HG03432 (cell line): ENCODE results near the gene GJB4.
"Not testable (repeated sequence)": the region's sequence is repeated elsewhere in the genome, so short reads cannot be mapped to it uniquely, and the experiment has no call there.

Source experiments
- ATAC-seq: cut with Tn5 transposase; IDR thresholded peaks from one replicate; pipeline ENCODE4 v1.9.1; 2021; ENCODE audit warnings: mild to moderate bottlenecking, moderate library complexity; ENCODE audit not compliant: unreplicated experiment

The GJB4 gene

GRCh38 chr1:34746785-34747637 is 12.5 kb upstream of the GJB4 start:
- ATAC-seq: no peak

DNA sequence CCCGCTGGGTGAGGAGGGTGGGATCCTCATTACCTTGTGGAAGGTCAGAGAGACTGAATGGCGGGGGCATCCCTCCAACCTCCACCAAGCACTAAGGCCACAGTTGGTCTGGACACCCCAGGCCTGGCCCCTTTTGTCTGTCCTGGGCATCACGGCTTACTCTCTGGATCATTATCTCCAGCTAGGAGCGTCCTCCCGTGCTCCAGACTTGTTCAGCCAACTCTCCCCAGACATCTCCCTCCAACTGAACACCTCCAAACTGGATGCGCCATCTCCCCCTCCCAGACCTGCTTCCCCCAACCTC is 11.9 kb upstream of the GJB4 start:
- ATAC-seq: no peak

GRCh38 chr1:34749992-34750391 is 9.5 kb upstream of the GJB4 start:
- no peak for ATAC-seq

DNA sequence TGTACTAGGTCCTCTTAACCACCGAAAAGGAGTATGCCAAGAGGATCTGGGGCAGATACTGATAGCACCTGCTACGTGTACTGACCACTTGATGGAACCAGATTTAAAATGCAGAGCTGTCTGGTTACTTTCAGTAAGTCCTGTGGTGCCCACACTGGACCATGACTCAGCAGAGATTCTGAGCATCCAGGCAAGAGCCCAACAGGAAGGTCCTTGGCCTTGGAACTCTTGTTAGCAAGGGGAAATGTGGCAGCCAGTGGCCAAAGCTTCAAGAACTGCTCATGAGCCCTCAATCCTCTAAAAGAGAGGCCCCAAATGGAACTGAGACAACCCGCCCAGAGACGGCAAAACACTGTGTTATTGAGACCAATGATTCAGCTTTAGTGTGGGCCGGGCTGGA is 8.9 kb upstream of the GJB4 start:
- no peak for ATAC-seq

DNA sequence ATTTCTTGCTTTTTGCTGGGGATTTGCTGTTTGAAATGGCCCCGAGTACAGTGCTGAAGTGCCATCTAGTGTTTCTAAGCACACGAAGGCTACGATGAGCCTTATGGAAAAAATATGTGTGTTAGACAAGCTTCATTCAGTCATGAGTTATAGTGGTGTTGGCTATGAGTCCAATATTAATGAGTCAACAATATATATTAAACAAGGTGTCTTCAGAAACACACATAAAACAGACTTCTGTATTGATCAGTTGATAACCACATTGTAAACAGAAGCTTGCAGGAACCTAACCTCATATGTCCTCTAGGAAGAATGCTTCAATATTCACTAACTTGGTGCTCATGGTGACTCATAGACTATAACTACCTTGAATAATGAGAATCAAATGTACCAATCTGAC is 6.4 kb upstream of the GJB4 start:
- no peak for ATAC-seq

GRCh38 chr1:34754964-34755637 is 4.4 kb upstream of the GJB4 start, which contains the start of gene GJB5:
Gene GJB5, plus strand, starts transcription at chr1:34755047. Its CDS starts 2,284 bp downstream, at chr1:34757331.
- no peak for ATAC-seq

GRCh38 chr1:34755961-34756360 is 3.6 kb upstream of the GJB4 start:
- no peak for ATAC-seq

DNA sequence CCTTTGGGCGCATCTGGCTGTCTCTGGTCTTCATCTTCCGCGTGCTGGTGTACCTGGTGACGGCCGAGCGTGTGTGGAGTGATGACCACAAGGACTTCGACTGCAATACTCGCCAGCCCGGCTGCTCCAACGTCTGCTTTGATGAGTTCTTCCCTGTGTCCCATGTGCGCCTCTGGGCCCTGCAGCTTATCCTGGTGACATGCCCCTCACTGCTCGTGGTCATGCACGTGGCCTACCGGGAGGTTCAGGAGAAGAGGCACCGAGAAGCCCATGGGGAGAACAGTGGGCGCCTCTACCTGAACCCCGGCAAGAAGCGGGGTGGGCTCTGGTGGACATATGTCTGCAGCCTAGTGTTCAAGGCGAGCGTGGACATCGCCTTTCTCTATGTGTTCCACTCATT is 2.2 kb upstream of the GJB4 start:
- no peak for ATAC-seq

DNA sequence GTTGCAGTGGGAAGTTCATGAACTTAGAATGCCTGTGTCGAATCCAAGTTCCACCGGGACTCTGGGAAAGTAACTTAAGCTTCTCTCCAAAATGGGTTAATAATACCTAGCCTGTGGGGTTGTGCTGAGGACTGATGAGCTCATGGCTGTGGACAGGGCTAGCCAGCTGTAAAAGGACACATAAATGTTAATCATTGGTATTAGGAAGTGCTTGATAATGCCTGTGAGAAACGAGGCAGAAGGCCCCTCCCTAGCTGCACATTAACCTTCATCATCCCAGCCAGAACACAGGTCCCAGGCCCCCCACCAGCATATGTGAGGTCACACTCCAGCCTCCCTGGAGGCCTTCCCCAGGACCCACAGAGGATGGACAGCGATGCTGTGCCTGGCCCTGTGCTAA is 789 bp upstream of the GJB4 start:
- no peak for ATAC-seq

GRCh38 chr1:34761176-34761761 is 1.7 kb downstream of the GJB4 start:
- no peak for ATAC-seq

DNA sequence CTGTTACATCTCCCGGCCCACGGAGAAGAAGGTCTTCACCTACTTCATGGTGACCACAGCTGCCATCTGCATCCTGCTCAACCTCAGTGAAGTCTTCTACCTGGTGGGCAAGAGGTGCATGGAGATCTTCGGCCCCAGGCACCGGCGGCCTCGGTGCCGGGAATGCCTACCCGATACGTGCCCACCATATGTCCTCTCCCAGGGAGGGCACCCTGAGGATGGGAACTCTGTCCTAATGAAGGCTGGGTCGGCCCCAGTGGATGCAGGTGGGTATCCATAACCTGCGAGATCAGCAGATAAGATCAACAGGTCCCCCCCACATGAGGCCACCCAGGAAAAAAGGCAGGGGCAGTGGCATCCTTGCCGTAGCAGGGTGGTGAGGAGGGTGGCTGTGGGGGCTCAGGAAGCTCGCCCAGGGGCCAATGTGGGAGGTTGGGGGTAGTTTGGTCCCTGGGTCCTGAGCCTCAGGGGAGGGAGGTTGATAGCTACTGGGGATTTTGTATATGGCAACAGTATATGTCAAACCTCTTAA is 2.3 kb downstream of the GJB4 start:
- ATAC-seq: no peak

- no peak for ATAC-seq
These were observed 3.1 kb downstream of the GJB4 start for GRCh38 chr1:34762474-34763141.

DNA sequence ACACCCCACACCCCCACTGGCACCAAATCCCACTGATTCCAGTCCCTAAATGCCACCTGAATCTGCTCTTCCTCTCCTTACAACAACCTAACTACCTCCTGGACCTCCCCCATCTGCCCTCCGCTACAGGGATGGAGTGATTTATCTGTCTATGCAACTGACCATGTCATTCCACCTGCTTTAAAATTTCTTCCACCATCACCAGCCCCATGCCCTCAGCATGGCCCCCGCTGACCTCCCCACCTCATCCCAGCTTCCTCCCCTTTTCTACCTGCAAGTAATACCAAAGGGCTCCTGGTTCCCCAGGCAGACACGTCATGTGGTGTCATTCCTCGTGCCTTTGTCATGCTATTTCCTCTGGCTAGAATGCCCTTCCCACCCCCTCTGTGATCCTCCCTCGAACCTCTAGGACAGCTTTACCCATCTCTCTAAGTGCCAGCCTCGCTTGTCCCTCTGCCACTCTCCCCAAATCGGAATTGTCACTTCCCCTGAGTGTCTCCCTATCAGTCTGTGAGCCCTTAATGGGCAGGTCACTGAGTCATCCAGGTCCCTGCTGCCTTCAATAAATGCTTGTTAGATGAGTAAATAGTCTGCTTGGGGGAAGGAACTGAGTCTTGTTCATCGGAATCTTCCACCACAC is 3.7 kb downstream of the GJB4 start:
- no peak for ATAC-seq

DNA sequence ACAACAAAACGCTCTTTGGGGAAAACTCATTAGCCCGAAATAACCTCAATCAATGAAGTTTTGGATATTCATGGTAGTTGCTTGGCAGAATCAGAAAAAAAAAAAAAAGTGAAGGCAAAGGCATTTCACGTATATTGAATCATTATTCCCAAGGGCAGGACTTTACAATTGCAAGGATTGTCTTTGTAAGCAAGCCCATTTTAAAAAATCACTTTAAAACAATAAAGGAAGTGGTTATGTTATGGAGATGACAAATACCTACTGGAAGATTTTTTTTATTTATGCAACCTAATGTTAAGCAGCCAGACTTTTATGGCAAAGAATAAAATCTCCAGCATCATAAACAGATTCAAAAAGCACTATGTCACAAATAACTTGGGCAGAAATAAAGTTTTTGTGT is 9.3 kb downstream of the GJB4 start:
- no peak for ATAC-seq

DNA sequence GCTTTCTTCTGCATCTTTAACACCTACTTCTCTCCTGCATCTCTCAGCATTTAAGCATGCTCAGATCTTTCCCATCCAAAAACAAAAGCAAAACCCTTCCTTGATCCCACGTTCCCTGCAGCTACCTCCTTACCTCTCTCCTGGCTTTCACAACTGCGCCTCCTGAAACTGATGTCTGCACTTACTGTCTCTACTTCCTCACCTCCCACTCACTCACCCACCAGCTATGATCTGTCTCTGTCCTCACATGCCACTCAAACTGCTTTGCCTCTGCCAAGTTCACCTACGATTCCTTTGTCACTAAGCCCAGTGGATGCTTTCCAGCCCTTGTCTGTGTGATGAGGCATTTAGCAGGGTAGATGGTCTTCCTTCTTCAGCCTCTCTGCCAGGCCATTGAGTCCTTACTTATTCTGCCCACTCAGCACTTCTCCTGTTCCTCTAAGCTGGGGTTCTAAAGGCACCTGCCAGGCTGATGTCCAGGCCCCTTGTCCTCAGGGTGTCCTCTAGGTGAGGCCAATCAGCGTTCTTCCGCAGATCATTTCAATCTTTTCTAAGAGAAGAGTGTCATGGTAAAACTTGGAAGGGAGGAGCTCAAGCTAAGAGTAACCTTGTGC is 11.5 kb downstream of the GJB4 start:
- no peak for ATAC-seq

GRCh38 chr1:34771573-34772371 is 12.2 kb downstream of the GJB4 start:
- no peak for ATAC-seq

GRCh38 chr1:34773114-34773513 is 13.6 kb downstream of the GJB4 start:
- ATAC-seq: not testable (repeated sequence)

- no peak for ATAC-seq
These were observed 15.4 kb downstream of the GJB4 start for GRCh38 chr1:34774957-34775356.

- ATAC-seq: no peak
These were observed 17.4 kb downstream of the GJB4 start for GRCh38 chr1:34776911-34777310.
